Fibroblast of the conjunctiva (primary cell): Measurements from ENCODE around the gene NXPH4.

Experiments
- DNase-seq: peaks from one replicate; pipeline ENCODE4 v3.0.0-alpha.2; 2010; ENCODE audit warnings: low read depth

Gene NXPH4

GRCh38 chr12:57219205-57219992 lies 2.8 kb downstream of the NXPH4 start:
- DNase-seq: no peak

- DNase-seq: no peak
These were observed 3.6 kb downstream of the NXPH4 start for GRCh38 chr12:57219993-57220754.

GRCh38 chr12:57220770-57221168 lies 4.2 kb downstream of the NXPH4 start:
- DNase-seq: no peak

GRCh38 chr12:57221169-57221917 lies 4.7 kb downstream of the NXPH4 start:
- no peak for DNase-seq

GRCh38 chr12:57222286-57223190 lies 5.9 kb downstream of the NXPH4 start:
- no peak for DNase-seq

- no peak for DNase-seq
These were observed 6.9 kb downstream of the NXPH4 start for GRCh38 chr12:57223191-57224165.

- no peak for DNase-seq
These were observed 7.8 kb downstream of the NXPH4 start for GRCh38 chr12:57224278-57224972.

- no peak for DNase-seq
These were observed 8.5 kb downstream of the NXPH4 start for GRCh38 chr12:57224973-57225679.

- DNase-seq: no peak
These were observed 9.2 kb downstream of the NXPH4 start for GRCh38 chr12:57225680-57226210.

GRCh38 chr12:57226588-57227314 lies 10.2 kb downstream of the NXPH4 start:
- DNase-seq: no peak

- no peak for DNase-seq
These were observed 10.9 kb downstream of the NXPH4 start for GRCh38 chr12:57227315-57228115.

GRCh38 chr12:57229046-57229633 lies 12.5 kb downstream of the NXPH4 start:
- no peak for DNase-seq

GRCh38 chr12:57229634-57230380 lies 13.2 kb downstream of the NXPH4 start, which contains the start of gene SHMT2:
Gene SHMT2 (plus strand): TSS chr12:57229711. CDS start chr12:57229779, 68 bp downstream.
- DNase-seq: peak; percentile 97

GRCh38 chr12:57230381-57231155 lies 14.0 kb downstream of the NXPH4 start:
- no peak for DNase-seq
